Upper lobe of left lung (tissue), 6 donors: ENCODE measurements around the gene WBP1L. TPM values are rescaled to one million over a fixed set of nuclear protein-coding genes. Genes with fewer than 3 reads are reported as not detected.
"Not testable (repeated sequence)": the region's sequence is repeated elsewhere in the genome, so short reads cannot be mapped to it uniquely, and the experiment has no call there.

Source experiments
- ATAC-seq, 2 donors: fragments of 200-7000 bp; cut with Tn5 transposase; one replicate each; pipeline ENCODE4 v1.9.1; 2022; ENCODE audit warnings: mild to moderate bottlenecking in 2 of 2, moderate library complexity in 2 of 2; ENCODE audit not compliant: low FRiP score in 2 of 2
- DNase-seq, 2 donors: peaks; one replicate each; pipeline ENCODE4 v3.0.0-alpha.2; 2019 to 2020
- H3K27ac ChIP-seq, 4 donors: fragments of 200-600 bp; sonication (generic); one replicate each; pipeline ENCODE4 v1.5.1; 2016 to 2019
- H3K27me3 ChIP-seq, 4 donors: fragments of 200-600 bp; sonication (generic); one replicate each; pipeline ENCODE4 v1.5.1; 2017 to 2019
- H3K36me3 ChIP-seq, 4 donors: fragments of 200-600 bp; sonication (generic); one replicate each; pipeline ENCODE4 v1.5.1; 2016 to 2019
- H3K4me1 ChIP-seq, 4 donors: fragments of 200-600 bp; sonication (generic); one replicate each; pipeline ENCODE4 v1.5.1; 2018 to 2019
- H3K4me3 ChIP-seq, 4 donors: fragments of 200-600 bp; sonication (generic); one replicate each; pipeline ENCODE4 v1.5.1; 2017 to 2019; ENCODE audit warnings: mild to moderate bottlenecking in 2 of 4, moderate library complexity in 1 of 4
- H3K9me3 ChIP-seq, 4 donors: fragments of 200-600 bp; sonication (generic); one replicate each; pipeline ENCODE4 v1.5.1; 2018 to 2019
- CTCF ChIP-seq, 6 experiments: fragments of 450-650 bp in 4 of 6; fragments of 200-600 bp in 2 of 6; sonication (generic) in 2 of 6; IDR thresholded peaks; one replicate each; pipeline ENCODE4 v1.5.1; 2016 to 2019; ENCODE audit warnings: antibody characterized with exemption in 6 of 6
- EP300 ChIP-seq, 4 donors: sonication (generic); formaldehyde crosslinking; IDR thresholded peaks; one replicate each; pipeline ENCODE4 v1.5.1; 2017; ENCODE audit warnings: antibody characterized with exemption in 4 of 4, control low read depth in 2 of 4
- POLR2A ChIP-seq, 4 donors: fragments of 450-650 bp; IDR thresholded peaks; one replicate each; pipeline ENCODE4 v1.5.1; 2016 to 2017; ENCODE audit warnings: antibody characterized with exemption in 4 of 4, mild to moderate bottlenecking in 2 of 4
- POLR2AphosphoS5 ChIP-seq, 2 donors: sonication (generic); formaldehyde crosslinking; IDR thresholded peaks; one replicate each; pipeline ENCODE4 v1.5.1; 2017; ENCODE audit warnings: antibody characterized with exemption in 2 of 2
- WGBS, 2 donors: methylation state at CpG; one replicate each; pipeline ENCODE4 v1.1.5; 2017 to 2018; 5-methylcytosine and 5-hydroxymethylcytosine counted together
- total RNA-seq, 6 donors: library from RNA; depleted of rRNA in 4 of 6; stranded (reverse); fragments of >200 nt in 4 of 6; gene quantifications; one replicate each; pipeline versions ENCODE4 v1.1.0 to v1.2.1, GENCODE V29; 2016 to 2021
- donor health status: DM: no; HTN: no; CAD: no; lungs with moderate emphysema.
- donor health status: DM: no; HTN: yes; CAD: no; lungs with severe emphysema.

The WBP1L gene
- total RNA-seq, 6 donors from 2014 or later, result 41.7 to 76.6 (median 54.7) TPM

GRCh38 chr10:102835007-102835482 lies 91.3 kb downstream of the WBP1L start:
- DNase-seq (peak; percentile 61 to 75), ATAC-seq (peak; percentile 89 to 95)
- WGBS, 2 donors, result 0 to 66% methylated on average over 1 to 11 of the region's 11 CpGs
- Histone ChIP-seq H3K9me3 (peaks cover 0 to 7% (median 5%) of the 10 kb centered on the region in 4 donors), H3K27ac (no peak overlapping the region), H3K4me1 (peaks cover 0 to 11% (median 5%) of the 10 kb centered on the region in 4 donors), H3K4me3 (no peak overlapping the region), H3K27me3 (no peaks in the 10 kb centered on the region), H3K36me3 (no peaks in the 10 kb centered on the region)
- TF ChIP-seq POLR2AphosphoS5 (IDR thresholded peaks at IDR 0.05), result no peak
- TF ChIP-seq CTCF (IDR thresholded peaks at IDR 0.05), result peak; percentile 84 to 91 (median 88)

GRCh38 chr10:102837230-102837721 lies 93.5 kb downstream of the WBP1L start, which contains the start of gene CYP17A1:
Gene CYP17A1 (minus strand): TSS chr10:102837413. CDS start chr10:102837361, 52 bp downstream.
- TF ChIP-seq POLR2AphosphoS5 (IDR thresholded peaks at IDR 0.05) (no peak), CTCF (IDR thresholded peaks at IDR 0.05) (no peak), POLR2A (IDR thresholded peaks at IDR 0.05) (no peak), EP300 (IDR thresholded peaks at IDR 0.05) (no peak)
- no peak within 1 kb of the TSS for H3K4me3 ChIP-seq
- ATAC-seq (peak in 1 of 2 donors; percentile 73), DNase-seq (peak in 1 of 2 donors; percentile 59)
- H3K27ac ChIP-seq, result no peak within 1 kb of the TSS
- H3K36me3 ChIP-seq, result no peaks in the 10 kb centered on the region
- no peaks in the 10 kb centered on the region for H3K27me3 ChIP-seq
- H3K9me3 ChIP-seq, result peaks cover 0 to 7% (median 5%) of the 10 kb centered on the region in 4 donors
- peaks cover 0 to 18% (median 8%) of the 10 kb centered on the region in 4 donors for H3K4me1 ChIP-seq
- 41 to 55% methylated on average over 4 to 5 of the region's 5 CpGs for WGBS, 2 donors

GRCh38 chr10:102838276-102838927 lies 94.7 kb downstream of the WBP1L start:
- H3K4me1 ChIP-seq, result peaks cover 0 to 20% (median 8%) of the 10 kb centered on the region in 4 donors
- not testable (repeated sequence) for H3K27ac ChIP-seq, H3K27me3 ChIP-seq, DNase-seq, ATAC-seq, H3K9me3 ChIP-seq, H3K4me3 ChIP-seq, H3K36me3 ChIP-seq
- whole genome bisulfite sequencing, 2 donors, result 83 to 87% methylated on average over 9 of the region's 9 CpGs

- no peaks in the 10 kb centered on the region for H3K27me3 ChIP-seq
- no peak overlapping the region for H3K4me3 ChIP-seq
- DNase-seq (peak in 1 of 2 donors; percentile 36), ATAC-seq (no peak)
- H3K36me3 ChIP-seq, result no peaks in the 10 kb centered on the region
- H3K27ac ChIP-seq, result peak overlapping the region in 1 of 4 donors; percentile 11
- TF ChIP-seq CTCF (IDR thresholded peaks at IDR 0.05) (no peak), POLR2AphosphoS5 (IDR thresholded peaks at IDR 0.05) (no peak), EP300 (IDR thresholded peaks at IDR 0.05) (no peak), POLR2A (IDR thresholded peaks at IDR 0.05) (no peak)
- H3K4me1 ChIP-seq, result peaks cover 0 to 14% (median 5%) of the 10 kb centered on the region in 4 donors
- 74 to 79% methylated on average over 11 of the region's 11 CpGs for WGBS, 2 donors
- H3K9me3 ChIP-seq, result peaks cover 0 to 7% (median 5%) of the 10 kb centered on the region in 4 donors
Measured at GRCh38 chr10:102841827-102842345, 98.1 kb downstream of the WBP1L start.

GRCh38 chr10:102843139-102843538 lies 99.4 kb downstream of the WBP1L start:
- ATAC-seq, H3K9me3 ChIP-seq, H3K36me3 ChIP-seq, H3K27ac ChIP-seq, DNase-seq, H3K4me1 ChIP-seq, H3K27me3 ChIP-seq, H3K4me3 ChIP-seq: not testable (repeated sequence)
- 62 to 74% methylated on average over 8 of the region's 8 CpGs for WGBS, 2 donors

GRCh38 chr10:102844190-102844776 lies 100.5 kb downstream of the WBP1L start:
- whole genome bisulfite sequencing, 2 donors, result 86 to 89% methylated on average over 6 of the region's 6 CpGs
- not testable (repeated sequence) for H3K4me1 ChIP-seq, DNase-seq, ATAC-seq, H3K9me3 ChIP-seq, H3K27me3 ChIP-seq, H3K4me3 ChIP-seq, H3K27ac ChIP-seq, H3K36me3 ChIP-seq
